HCT116 (cell line): ENCODE data around the gene CGRRF1.

Experiments
- CEBPB ChIP-seq: IDR thresholded peaks from 2 replicates; pipeline ENCODE4 v1.6.1; 2012; ENCODE audit warnings: low read depth
- CTCF ChIP-seq, 3 experiments: fragments of 200-600 bp in 1 of 3; sonication (generic) in 1 of 3; IDR thresholded peaks in 2 of 3; conservative IDR thresholded peaks in 1 of 3; 2 replicates each; pipeline ENCODE4 v1.5.1; 2012 to 2017; ENCODE audit warnings: low read depth in 2 of 3, low read length in 2 of 3, antibody characterized with exemption in 1 of 3, borderline replicate concordance in 1 of 3, control low read depth in 1 of 3, mild to moderate bottlenecking in 1 of 3, mixed read lengths in 1 of 3, mixed run types in 1 of 3, moderate library complexity in 1 of 3; ENCODE audit not compliant: insufficient read depth in 1 of 3
- EGR1 ChIP-seq: IDR thresholded peaks from 2 replicates; pipeline ENCODE4 v1.6.1; 2012; ENCODE audit warnings: low read depth
- POLR2A ChIP-seq: IDR thresholded peaks from 2 replicates; pipeline ENCODE4 v1.7.0; 2011; ENCODE audit warnings: borderline replicate concordance; ENCODE audit not compliant: insufficient read depth, insufficient read length; ENCODE audit errors: extremely low read depth
- SP1 ChIP-seq: IDR thresholded peaks from 2 replicates; pipeline ENCODE4 v1.6.1; 2012; ENCODE audit warnings: low read depth
- YY1 ChIP-seq: IDR thresholded peaks from 2 replicates; pipeline ENCODE4 v1.6.1; 2011; ENCODE audit warnings: low read length, low read depth, moderate library complexity, mild to moderate bottlenecking; ENCODE audit not compliant: insufficient replicate concordance; ENCODE audit errors: extremely low read depth

DNA sequence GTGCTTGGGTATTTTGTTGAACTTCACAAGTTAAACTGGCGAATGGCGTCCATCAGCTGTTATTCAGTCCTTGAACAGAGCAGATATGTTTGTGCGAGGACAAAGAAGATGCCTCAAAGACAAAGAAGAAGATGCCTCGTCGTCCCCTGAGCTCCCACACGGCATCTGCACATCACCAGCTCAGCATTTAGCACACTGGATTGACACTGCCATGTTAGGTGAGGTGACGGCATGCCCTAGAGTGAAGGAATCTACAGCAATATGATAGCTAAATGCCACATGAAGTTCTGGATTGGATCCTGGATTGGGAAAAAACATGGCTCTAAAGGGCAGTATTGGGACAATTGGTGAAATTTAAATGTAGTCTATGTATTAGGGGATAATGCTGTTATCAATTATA, 72.6 kb downstream of the CGRRF1 start:
- no peak for TF ChIP-seq SP1
- no peak for TF ChIP-seq EGR1
- TF ChIP-seq POLR2A = no peak
- TF ChIP-seq YY1 = no peak
- TF ChIP-seq CTCF (IDR thresholded peaks at IDR 0.05 in 2 of 3, conservative IDR thresholded peaks at IDR 0.05 in 1 of 3; ENCODE audit: borderline replicate concordance in 1 of 3, insufficient read depth in 1 of 3, low read depth in 2 of 3, low read length in 2 of 3) = no peak
- TF ChIP-seq CEBPB = no peak
